Erythroblast (primary cell): ENCODE results near the gene TARM1.
"Not testable (repeated sequence)": the region's sequence is repeated elsewhere in the genome, so short reads cannot be mapped to it uniquely, and the experiment has no call there.

Experiments
- DNase-seq, 2 experiments: peaks; one replicate each; lab custom pipeline; 2025; lab: John Stamatoyannopoulos, UW
- GATA1 ChIP-seq: IDR thresholded peaks from 2 replicates; pipeline ENCODE4 v1.6.1; 2011; ENCODE audit warnings: low read depth, mild to moderate bottlenecking, control low read depth, low read length, moderate library complexity
- POLR2A ChIP-seq: IDR thresholded peaks from 2 replicates; pipeline ENCODE4 v1.6.1; 2011; ENCODE audit warnings: mild to moderate bottlenecking, low read length

TARM1 gene

GRCh38 chr19:54094426-54095000 lies 13.3 kb upstream of the TARM1 start:
- no peak for TF ChIP-seq POLR2A
- no peak for TF ChIP-seq GATA1
- DNase-seq: no peak

DNA sequence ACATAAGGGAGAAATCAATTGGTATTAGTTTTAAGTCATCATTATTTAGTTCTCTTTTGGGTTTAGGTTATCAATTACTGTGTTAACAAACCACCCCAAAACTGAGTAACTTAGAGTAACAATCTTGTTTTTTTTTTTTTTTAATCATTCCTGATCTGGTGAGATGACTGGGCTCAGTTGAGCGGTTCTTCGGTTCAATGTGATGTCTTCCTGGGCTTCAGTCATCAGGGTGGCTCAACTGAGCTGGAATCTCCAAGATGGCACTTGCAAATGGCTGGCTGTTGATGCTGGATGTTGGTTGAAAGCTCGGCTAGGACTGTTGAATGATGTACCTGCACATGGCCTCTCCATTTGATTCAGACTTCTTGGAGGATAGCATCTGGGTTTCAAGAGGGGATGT lies 3.2 kb upstream of the TARM1 start:
- no peak for DNase-seq
- TF ChIP-seq POLR2A (no peak), GATA1 (no peak)

DNA sequence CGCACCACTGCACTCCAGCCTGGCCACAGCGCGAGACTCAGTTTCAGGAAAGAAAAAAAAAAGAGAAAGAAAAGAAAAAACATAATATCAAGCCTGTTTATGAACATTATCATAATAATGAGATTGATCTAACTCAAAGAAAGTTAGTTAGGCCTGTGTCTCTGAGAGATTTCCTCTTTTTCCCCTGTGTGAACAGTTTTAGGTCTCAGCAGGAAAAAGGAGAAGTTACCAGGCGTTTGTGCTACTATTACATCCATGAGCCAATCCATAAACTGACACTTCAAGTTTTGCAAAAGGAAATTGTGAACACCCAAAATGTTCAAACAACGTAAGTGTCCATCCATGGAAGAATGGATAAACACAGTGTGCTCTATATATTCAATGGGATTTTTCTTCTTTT lies 3.8 kb downstream of the TARM1 start:
- TF ChIP-seq POLR2A (no peak), GATA1 (no peak)
- no peak for DNase-seq

DNA sequence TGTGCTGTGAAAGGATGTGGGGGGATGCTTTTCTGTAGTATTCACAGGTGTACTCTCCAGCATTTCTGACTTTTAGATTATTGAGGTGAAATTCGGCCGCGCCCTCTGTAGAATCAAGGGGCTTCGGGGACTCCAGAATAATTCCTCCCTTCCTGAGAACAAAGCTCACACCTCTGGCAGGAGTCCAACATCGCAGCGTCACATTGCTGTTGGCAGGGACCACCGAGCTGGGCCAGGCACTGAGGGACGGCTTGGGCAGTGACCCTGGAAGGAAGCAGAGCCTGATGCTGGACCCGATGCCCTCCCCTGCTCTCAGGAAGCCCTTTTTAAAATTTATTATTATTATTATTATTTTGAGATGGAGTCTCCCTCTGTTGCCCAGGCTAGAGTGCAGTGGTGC lies 6.3 kb downstream of the TARM1 start:
- TF ChIP-seq GATA1: no peak
- TF ChIP-seq POLR2A: no peak

GRCh38 chr19:54073829-54074228 lies 7.3 kb downstream of the TARM1 start:
- no peak for TF ChIP-seq GATA1
- TF ChIP-seq POLR2A: no peak

More for the DNA sequence above, 6.3 kb downstream of the TARM1 start:
- no peak for DNase-seq

GRCh38 chr19:54069470-54069869 lies 11.7 kb downstream of the TARM1 start:
- DNase-seq: no peak
- TF ChIP-seq POLR2A: no peak
- TF ChIP-seq GATA1: no peak

More at GRCh38 chr19:54073829-54074228, 7.3 kb downstream of the TARM1 start:
- no peak for DNase-seq

DNA sequence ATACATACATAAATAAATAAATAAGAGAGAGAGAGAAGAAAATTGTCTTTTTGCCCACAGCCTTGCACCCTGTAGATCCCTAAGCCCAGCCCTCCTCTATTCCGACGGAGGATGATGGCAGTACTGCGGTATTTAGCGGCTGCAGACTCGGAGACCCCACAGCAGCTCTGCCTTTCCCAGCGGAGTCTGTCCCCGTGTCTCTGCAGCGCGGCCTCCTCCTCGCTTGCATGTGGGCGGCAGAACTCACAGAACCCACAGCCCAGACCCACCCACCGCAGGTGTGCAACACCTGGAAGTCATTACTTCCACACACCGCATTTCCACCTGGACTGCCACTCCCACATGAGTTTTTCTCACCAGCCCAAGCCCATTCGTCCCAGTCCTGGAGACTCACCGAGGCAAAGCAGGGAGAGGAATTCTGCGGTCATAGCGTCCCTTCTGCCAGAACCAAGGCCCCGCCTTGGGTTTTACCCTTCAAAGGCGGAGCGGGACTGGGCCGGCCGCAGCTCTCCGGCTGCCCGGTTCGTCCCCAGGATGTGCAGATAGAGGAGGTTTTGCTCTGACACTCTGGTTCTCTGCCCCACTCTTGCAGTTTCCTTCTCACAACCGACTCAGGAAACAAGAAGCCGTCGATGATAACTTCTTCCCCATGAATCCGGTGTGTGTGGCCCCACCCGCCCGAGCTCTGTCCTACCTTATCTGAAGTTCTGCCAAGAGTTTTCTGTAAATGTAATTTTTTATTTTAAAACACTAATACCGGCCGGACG lies 17.6 kb downstream of the TARM1 start, which contains the start of gene VSTM1:
TSS of gene VSTM1 (minus strand) at position 548 of the 767 bp plus-strand sequence. CDS start at position 428, 120 bp downstream.
- no peak for DNase-seq
- TF ChIP-seq POLR2A: no peak
- no peak for TF ChIP-seq GATA1

- DNase-seq: no peak
- no peak for TF ChIP-seq POLR2A
- TF ChIP-seq GATA1: no peak
These were observed 18.5 kb downstream of the TARM1 start for GRCh38 chr19:54062643-54063042.

DNA sequence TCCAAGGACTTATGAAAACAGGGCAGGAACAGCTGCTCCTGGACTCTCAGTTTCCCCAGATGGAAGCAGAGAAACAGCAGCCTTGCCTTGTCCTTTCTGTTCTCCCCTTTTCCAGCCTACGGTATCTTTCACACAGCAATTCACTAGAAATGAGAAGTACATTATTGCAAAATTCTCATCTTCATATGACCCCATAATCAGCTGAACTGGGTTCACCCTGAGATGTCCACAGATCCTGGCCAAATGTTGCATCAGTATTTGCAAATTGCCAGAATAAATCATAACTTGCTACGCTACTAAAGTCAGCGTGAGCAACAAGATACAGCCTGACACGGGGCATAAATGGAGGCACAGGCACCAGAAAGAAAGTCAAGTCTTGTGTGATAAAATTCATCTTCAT lies 33.5 kb downstream of the TARM1 start:
- no peak for DNase-seq
- no peak for TF ChIP-seq POLR2A
- TF ChIP-seq GATA1: no peak

- no peak for DNase-seq
- no peak for TF ChIP-seq GATA1
- TF ChIP-seq POLR2A: no peak
These were observed 35.4 kb downstream of the TARM1 start for GRCh38 chr19:54045771-54046170.

- DNase-seq: no peak
- TF ChIP-seq GATA1: no peak
- no peak for TF ChIP-seq POLR2A
These were observed 38.2 kb downstream of the TARM1 start for GRCh38 chr19:54042989-54043388.

- TF ChIP-seq POLR2A (no peak), GATA1 (no peak)
- DNase-seq: no peak
These were observed 39.1 kb downstream of the TARM1 start for GRCh38 chr19:54041969-54042606.

DNA sequence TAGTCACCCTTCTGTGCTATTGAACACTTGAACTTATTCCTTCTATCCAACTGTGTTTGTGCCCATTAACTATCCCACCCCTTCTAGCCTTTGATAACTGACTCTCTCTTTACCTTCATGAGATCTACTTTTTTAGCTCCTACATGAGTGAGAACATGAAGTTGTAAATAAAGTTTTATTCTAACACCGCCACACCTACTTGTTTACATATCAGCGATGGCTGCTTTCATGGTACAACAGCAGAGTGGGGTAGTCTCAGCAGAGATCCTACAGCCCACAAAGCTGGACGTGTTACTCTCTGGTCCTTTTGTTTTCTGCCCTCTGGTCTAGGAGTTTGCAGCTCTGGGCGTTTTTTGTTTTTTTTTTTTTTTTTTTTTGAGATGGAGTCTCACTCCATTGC lies 41.2 kb downstream of the TARM1 start:
- no peak for TF ChIP-seq GATA1
- DNase-seq: no peak

DNA sequence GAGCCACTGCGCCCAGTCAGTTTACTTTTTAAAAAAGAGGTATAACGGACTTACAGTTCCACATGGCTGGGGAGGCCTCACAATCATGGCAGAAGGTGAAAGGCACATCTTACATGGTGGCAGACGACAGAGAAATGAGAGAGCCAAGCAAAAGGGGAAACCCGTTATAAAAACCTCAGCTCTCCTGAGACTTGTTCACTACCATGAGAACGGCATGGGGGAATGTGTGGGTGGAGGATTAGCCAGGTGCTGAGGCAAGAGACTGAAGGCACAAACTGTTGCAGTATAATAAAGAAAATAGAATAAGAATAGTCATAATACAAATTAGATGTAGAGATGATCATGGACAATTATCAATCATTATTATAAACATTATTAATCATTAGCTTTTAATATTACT lies 44.6 kb downstream of the TARM1 start:
- not testable (repeated sequence) for DNase-seq
